Natural killer cell (primary cell): Measurements from ENCODE around the gene GNG5. TPM values are rescaled to one million over a fixed set of nuclear protein-coding genes. Genes with fewer than 3 reads are reported as not detected.

Source experiments
- ATAC-seq, 3 donors: fragments of 150-1000 bp in 2 of 3; fragments of 200-7000 bp in 1 of 3; cut with Tn5 transposase; 1 replicate in 1 of 3; 2 replicates in 2 of 3; pipeline ENCODE4 v1.10.0; 2021; ENCODE audit warnings: mild to moderate bottlenecking in 2 of 3, moderate library complexity in 2 of 3
- DNase-seq, 2 donors: peaks; one replicate each; pipeline versions ENCODE4 v3.0.0 to v3.0.0-alpha.2; 2013 to 2021; ENCODE audit warnings: mixed read lengths in 1 of 2
- H3K27ac ChIP-seq: one replicate; pipeline ENCODE4 v1.5.1; 2013; ENCODE audit warnings: mild to moderate bottlenecking, low read length
- H3K27me3 ChIP-seq: one replicate; pipeline ENCODE4 v1.6.1; 2013; ENCODE audit warnings: low read length; ENCODE audit not compliant: control insufficient read depth, insufficient read depth
- H3K36me3 ChIP-seq: one replicate; pipeline ENCODE4 v1.6.1; 2013; ENCODE audit warnings: low read length; ENCODE audit not compliant: control insufficient read depth, insufficient read depth
- H3K4me1 ChIP-seq: one replicate; pipeline ENCODE4 v1.6.1; 2013; ENCODE audit warnings: low read length; ENCODE audit not compliant: control insufficient read depth, insufficient read depth
- H3K4me3 ChIP-seq: one replicate; pipeline ENCODE4 v1.5.1; 2013; ENCODE audit warnings: low read length
- H3K9me3 ChIP-seq: one replicate; pipeline ENCODE4 v1.6.1; 2013; ENCODE audit warnings: low read length; ENCODE audit not compliant: control insufficient read depth, insufficient read depth
- H3K27ac Mint-ChIP-seq, 2 donors: one replicate each; pipeline ENCODE4 v1.8.0; 2022; ENCODE audit warnings: mild to moderate bottlenecking in 2 of 2, mixed read lengths in 2 of 2, moderate library complexity in 1 of 2
- H3K27me3 Mint-ChIP-seq, 2 donors: one replicate each; pipeline ENCODE4 v1.8.0; 2022; ENCODE audit warnings: low read depth in 2 of 2, mixed read lengths in 2 of 2
- H3K36me3 Mint-ChIP-seq: one replicate; pipeline ENCODE4 v1.8.0; 2022; ENCODE audit warnings: mixed read lengths
- H3K4me1 Mint-ChIP-seq, 2 donors: one replicate each; pipeline ENCODE4 v1.8.0; 2022; ENCODE audit warnings: mixed read lengths in 2 of 2
- H3K4me3 Mint-ChIP-seq: one replicate; pipeline ENCODE4 v1.8.0; 2022; ENCODE audit warnings: mild to moderate bottlenecking, moderate library complexity, mixed read lengths
- H3K9me3 Mint-ChIP-seq, 2 donors: one replicate each; pipeline ENCODE4 v1.8.0; 2022; ENCODE audit warnings: mixed read lengths in 2 of 2
- CTCF ChIP-seq: fragments of 200-600 bp; IDR thresholded peaks from one replicate; pipeline ENCODE4 v1.8.0; 2022; ENCODE audit warnings: antibody characterized with exemption
- WGBS: methylation state at CpG from one replicate; pipeline ENCODE4 v1.1.7; 2013; ENCODE audit warnings: missing lambda C conversion rate; ENCODE audit not compliant: insufficient coverage; 5-methylcytosine and 5-hydroxymethylcytosine counted together
- intact Hi-C: fragments of 100-400 bp; cut with micrococcal nuclease; formaldehyde crosslinking; loops from one replicate; pipeline ENCODE4 v1.14.2; 2022
- total RNA-seq, 4 donors: library from RNA; stranded (reverse); fragments of 120-200 nt in 1 of 4; gene quantifications; one replicate each; pipeline versions ENCODE4 v1.2.3 to v1.2.4, GENCODE V29; 2013 to 2022

Gene GNG5
- total RNA-seq, 3 donors from 2014 or later (not counting 1 experiment from before 2014, with no cell fraction given) = 49.5 to 62.3 (median 57.5) TPM

DNA sequence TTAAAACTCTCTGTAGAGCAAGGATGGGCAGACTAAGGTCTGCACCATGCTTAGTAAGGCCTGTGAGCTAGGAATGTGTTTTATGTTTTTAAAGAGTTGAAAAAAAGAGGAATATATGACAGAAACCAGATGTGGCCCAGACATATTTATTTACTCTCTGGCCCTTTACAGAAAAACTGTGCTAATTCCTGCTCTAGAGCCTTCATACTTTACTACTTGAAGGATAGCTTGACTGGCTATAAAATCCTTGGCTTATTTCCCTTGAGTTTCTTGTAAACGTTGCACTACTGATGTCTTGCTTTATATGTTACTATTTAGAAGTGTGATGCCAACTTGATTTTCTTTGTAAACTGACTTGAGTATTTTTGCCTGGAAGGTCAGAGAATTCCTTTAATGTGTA lies 34.4 kb upstream of the GNG5 start:
- DNase-seq (no peak), ATAC-seq (no peak)
- no peak overlapping the region for H3K4me3 Mint-ChIP-seq
- no peak overlapping the region for H3K27ac ChIP-seq
- H3K27me3 ChIP-seq = no peaks in the 10 kb centered on the region
- intact Hi-C loops = no loop called here
- H3K36me3 ChIP-seq = no peaks in the 10 kb centered on the region
- no peak for TF ChIP-seq CTCF
- H3K4me1 Mint-ChIP-seq = no peaks in the 10 kb centered on the region
- 100% methylated on average over 1 of the region's 1 CpG for WGBS
- no peaks in the 10 kb centered on the region for H3K9me3 ChIP-seq
- no peak overlapping the region for H3K4me3 ChIP-seq
- H3K36me3 Mint-ChIP-seq = peaks cover 14% of the 10 kb centered on the region
- no peak overlapping the region for H3K27ac Mint-ChIP-seq
- no peaks in the 10 kb centered on the region for H3K4me1 ChIP-seq
- H3K9me3 Mint-ChIP-seq = no peaks in the 10 kb centered on the region
- H3K27me3 Mint-ChIP-seq = no peaks in the 10 kb centered on the region

- no peaks in the 10 kb centered on the region for H3K4me1 Mint-ChIP-seq
- no peak for ATAC-seq
- H3K27me3 Mint-ChIP-seq = no peaks in the 10 kb centered on the region
- H3K9me3 ChIP-seq = no peaks in the 10 kb centered on the region
- H3K27me3 ChIP-seq = no peaks in the 10 kb centered on the region
- no peak for DNase-seq
- H3K4me1 ChIP-seq = no peaks in the 10 kb centered on the region
- no peak overlapping the region for H3K27ac Mint-ChIP-seq
- H3K27ac ChIP-seq = no peak overlapping the region
- WGBS = 100% methylated on average over 1 of the region's 3 CpGs
- no peak overlapping the region for H3K4me3 ChIP-seq
- H3K9me3 Mint-ChIP-seq = no peaks in the 10 kb centered on the region
- no peak for TF ChIP-seq CTCF
- intact Hi-C loops = no loop called here
- peaks cover 14% of the 10 kb centered on the region for H3K36me3 Mint-ChIP-seq
- no peak overlapping the region for H3K4me3 Mint-ChIP-seq
- no peaks in the 10 kb centered on the region for H3K36me3 ChIP-seq
These were observed 33.6 kb upstream of the GNG5 start for GRCh38 chr1:84539972-84540371.

DNA sequence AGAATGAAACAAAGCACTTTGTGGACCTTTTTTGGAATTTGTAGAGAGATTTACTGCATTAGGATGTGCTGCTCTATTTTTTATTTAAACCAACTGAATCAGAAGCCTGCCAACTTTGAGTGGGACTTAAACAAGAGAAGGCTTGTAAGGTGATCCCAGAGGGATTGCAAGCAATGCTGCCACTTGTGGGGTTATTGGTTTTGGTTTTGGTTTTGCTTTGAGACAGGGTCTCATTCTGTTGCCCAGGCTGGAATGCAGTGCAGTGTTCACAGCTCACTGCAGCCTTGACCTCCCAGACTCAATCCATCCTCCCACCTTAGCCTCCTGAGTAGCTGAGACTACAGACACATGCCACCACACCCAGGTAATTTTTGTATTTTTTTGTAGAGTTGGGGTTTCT lies 32.2 kb upstream of the GNG5 start:
- Histone ChIP-seq H3K27ac (no peak overlapping the region), H3K4me1 (no peaks in the 10 kb centered on the region), H3K36me3 (no peaks in the 10 kb centered on the region), H3K4me3 (no peak overlapping the region), H3K9me3 (no peaks in the 10 kb centered on the region), H3K27me3 (no peaks in the 10 kb centered on the region)
- H3K4me3 Mint-ChIP-seq = no peak overlapping the region
- ATAC-seq (no peak), DNase-seq (no peak)
- H3K9me3 Mint-ChIP-seq = no peaks in the 10 kb centered on the region
- H3K4me1 Mint-ChIP-seq = no peaks in the 10 kb centered on the region
- no peak overlapping the region for H3K27ac Mint-ChIP-seq
- TF ChIP-seq CTCF = no peak
- intact Hi-C loops = no loop called here
- peaks cover 14% of the 10 kb centered on the region for H3K36me3 Mint-ChIP-seq
- no peaks in the 10 kb centered on the region for H3K27me3 Mint-ChIP-seq

DNA sequence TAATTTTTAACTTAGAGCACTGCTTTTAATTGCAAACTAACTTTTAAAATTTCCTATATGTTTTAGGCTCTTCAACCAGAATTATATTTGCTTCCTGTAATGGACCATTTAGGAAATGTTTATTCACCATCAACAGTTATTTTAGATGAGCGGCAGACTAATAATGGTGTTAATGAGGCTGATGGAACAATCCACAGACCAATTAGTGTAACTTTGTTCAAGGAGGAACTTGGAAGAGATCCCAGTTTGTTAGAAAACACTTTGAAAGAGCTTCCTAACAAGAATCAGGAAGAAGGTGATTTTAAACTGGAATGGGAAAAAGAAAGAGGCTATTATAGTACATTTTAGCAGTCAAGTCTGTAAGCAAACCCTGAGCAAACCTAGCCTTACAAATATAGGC lies 19.4 kb upstream of the GNG5 start:
- no peaks in the 10 kb centered on the region for H3K9me3 ChIP-seq
- no peaks in the 10 kb centered on the region for H3K9me3 Mint-ChIP-seq
- no peak overlapping the region for H3K4me3 ChIP-seq
- H3K36me3 Mint-ChIP-seq = no peaks in the 10 kb centered on the region
- ATAC-seq (no peak), DNase-seq (no peak)
- H3K27ac ChIP-seq = no peak overlapping the region
- no peaks in the 10 kb centered on the region for H3K4me1 Mint-ChIP-seq
- no peaks in the 10 kb centered on the region for H3K4me1 ChIP-seq
- no peaks in the 10 kb centered on the region for H3K27me3 Mint-ChIP-seq
- no peak overlapping the region for H3K27ac Mint-ChIP-seq
- no peak overlapping the region for H3K4me3 Mint-ChIP-seq
- no peaks in the 10 kb centered on the region for H3K27me3 ChIP-seq
- peaks cover 2% of the 10 kb centered on the region for H3K36me3 ChIP-seq
- intact Hi-C loops = no loop called here
- 83% methylated on average over 1 of the region's 1 CpG for WGBS
- no peak for TF ChIP-seq CTCF
